ENCODE data around the gene KRTAP13-1.

The KRTAP13-1 gene

GRCh38 chr21:30395731-30396130, at the start of gene KRTAP13-1:
Gene KRTAP13-1 (plus strand): TSS chr21:30396031. CDS start chr21:30396087, 56 bp downstream.
- DNase-seq (ENCODE audit: low read depth): no peak

DNA sequence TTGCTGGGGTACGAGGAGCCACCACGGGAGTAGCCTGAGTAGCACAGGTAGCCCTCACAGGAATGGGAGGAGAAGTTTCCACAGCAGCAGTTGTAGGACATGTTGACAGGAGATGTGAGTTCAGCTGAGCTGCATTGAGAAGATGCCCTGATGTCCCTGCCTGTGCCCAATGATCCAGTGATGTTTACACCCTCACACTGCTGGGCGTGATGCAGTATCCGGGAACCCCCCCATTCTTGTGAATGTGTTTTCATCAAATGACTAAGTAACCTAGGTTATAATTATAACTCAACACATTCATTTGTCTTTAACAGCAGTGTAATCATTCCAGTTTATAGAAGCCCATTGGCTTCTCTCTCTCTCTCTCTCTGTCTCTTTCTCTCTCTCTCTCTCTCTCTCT, 47.3 kb upstream of the KRTAP13-1 start, which contains the start of gene KRTAP23-1:
Gene KRTAP23-1, minus strand, starts transcription at position 101 of the 400 bp plus-strand sequence. Its CDS starts 0 bp downstream, at position 101.
- DNase-seq (ENCODE audit: low read depth): no peak

GRCh38 chr21:30349572-30349971, 46.3 kb upstream of the KRTAP13-1 start:
- no peak for DNase-seq (ENCODE audit: low read depth)

- DNase-seq (ENCODE audit: low read depth): no peak
Measured at GRCh38 chr21:30351534-30351933, 44.3 kb upstream of the KRTAP13-1 start.

DNA sequence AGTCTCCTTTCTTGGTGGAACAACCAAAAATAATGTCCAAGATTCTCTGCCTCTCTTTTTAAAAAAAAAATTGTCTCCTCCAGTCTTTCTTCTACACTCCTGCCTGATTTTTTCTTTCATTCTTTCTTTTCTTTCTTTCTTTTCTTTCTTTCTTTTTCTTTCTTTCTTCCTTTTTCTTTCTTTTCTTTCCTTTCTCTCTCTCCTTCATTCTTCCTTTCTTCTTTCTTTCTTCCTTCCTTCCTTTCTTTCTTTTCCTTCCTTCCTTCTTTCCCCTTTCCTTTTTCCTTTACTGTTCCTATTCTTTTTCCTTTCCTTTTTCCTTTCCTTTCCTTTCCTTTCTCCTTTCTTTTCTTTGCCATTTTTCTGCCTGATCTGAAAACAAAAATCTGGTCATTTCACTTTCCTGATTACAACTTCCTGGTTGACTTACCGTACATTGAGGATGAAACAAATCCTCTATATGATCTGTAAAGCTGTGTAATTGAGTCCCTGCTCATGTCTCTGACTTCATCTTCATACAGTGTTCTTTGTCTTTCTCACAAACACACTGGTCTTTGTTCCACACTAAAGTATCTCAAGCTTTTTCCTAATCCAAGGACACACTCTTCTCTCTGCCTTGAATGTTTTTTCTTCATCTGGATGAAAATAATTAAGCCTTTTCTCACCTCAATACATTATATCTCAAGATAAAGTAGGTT, 41.4 kb upstream of the KRTAP13-1 start:
- no peak for DNase-seq (ENCODE audit: low read depth)

- no peak for DNase-seq (ENCODE audit: low read depth)
Measured at GRCh38 chr21:30355906-30356305, 39.9 kb upstream of the KRTAP13-1 start.

- no peak for DNase-seq (ENCODE audit: low read depth)
Measured at GRCh38 chr21:30372139-30372770, 23.6 kb upstream of the KRTAP13-1 start, which contains the start of gene KRTAP13-2. Gene KRTAP13-2 (minus strand): TSS chr21:30372271. CDS start chr21:30372213, 58 bp downstream.

DNA sequence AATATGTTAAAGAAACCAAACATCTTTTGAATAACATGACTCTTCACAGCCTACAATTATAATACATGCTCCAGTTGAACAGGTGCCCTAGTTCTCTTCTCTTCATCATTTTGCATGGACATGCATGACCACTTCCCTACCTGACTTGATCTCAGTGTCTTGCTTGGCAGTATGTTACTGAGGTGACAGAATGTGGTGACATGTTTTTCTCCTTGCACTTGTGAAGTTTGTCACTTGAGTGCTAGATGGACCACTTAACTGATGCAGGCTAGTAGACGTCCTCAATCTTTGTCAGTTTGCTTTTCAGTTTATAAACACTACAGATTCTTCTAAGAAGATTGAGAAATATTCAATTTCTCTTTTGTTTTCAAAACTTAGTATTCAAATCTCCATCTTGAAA, 13.6 kb upstream of the KRTAP13-1 start:
- no peak for DNase-seq (ENCODE audit: low read depth)

GRCh38 chr21:30391492-30392025, 4.3 kb upstream of the KRTAP13-1 start:
- DNase-seq (ENCODE audit: low read depth): no peak

DNA sequence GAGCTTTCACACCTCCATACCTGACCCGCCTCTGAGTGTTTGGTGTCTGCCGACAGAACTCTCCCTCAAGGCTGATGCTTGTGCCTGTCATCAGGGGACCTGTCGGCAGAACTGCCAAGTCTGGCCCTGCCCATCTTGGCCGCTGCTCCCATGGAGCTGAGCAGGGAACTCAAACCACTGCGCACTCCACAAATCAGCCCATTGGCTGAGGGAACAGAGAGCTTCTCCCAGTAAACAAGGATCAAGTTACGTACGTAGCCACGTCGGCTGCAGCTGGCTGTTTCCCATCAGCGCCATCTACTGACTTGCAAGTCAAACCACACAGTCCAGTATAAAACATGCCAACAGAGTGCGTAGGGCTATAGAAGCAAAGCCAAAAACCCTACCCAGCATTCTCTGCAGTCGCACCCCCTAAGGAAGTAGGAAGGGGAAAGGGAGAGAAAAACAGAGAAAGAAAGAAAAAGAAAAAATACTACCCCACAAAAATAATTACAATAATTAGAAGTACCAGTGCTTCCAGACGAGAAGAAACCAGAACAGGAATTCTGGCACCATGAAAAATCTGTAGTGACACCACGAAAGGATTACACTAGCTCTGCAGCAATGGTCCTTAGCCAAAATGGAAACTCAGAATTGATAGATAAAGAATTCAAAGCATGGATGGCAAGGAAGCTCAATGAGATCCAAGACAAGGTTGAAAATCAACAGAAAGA, 13.1 kb downstream of the KRTAP13-1 start:
- no peak for DNase-seq (ENCODE audit: low read depth)

- DNase-seq (ENCODE audit: low read depth): no peak
Measured at GRCh38 chr21:30415993-30416392, 20.2 kb downstream of the KRTAP13-1 start.

- DNase-seq (ENCODE audit: low read depth): no peak
Measured at GRCh38 chr21:30425826-30426225, 30.0 kb downstream of the KRTAP13-1 start, which contains the start of gene KRTAP13-3. Gene KRTAP13-3 (minus strand): TSS chr21:30425926. CDS start chr21:30425912, 14 bp downstream.

DNA sequence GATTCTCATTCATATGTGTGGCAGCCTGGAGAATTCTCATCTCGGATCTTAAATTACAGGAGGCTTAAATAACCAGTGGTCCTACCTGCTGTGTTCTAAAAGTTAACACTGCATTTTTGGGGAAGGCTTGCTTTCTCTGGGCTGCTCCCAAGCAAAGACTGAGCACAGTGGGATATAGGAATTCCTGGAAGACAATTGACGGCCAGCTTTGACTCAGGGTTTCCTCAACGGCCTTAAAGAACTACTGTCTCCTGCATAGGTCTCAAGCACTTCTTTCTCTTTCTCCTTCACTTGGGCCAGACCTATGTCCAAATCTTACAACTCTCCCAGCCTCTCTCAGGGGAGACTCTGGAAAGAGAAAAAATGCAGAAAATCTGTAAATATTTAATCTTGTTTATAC, 30.9 kb downstream of the KRTAP13-1 start:
- DNase-seq (ENCODE audit: low read depth): no peak

- DNase-seq (ENCODE audit: low read depth): no peak
Measured at GRCh38 chr21:30430170-30430655, 34.4 kb downstream of the KRTAP13-1 start, which contains the start of gene KRTAP13-4. Gene KRTAP13-4 (plus strand): TSS chr21:30430220. CDS start chr21:30430276, 56 bp downstream.

DNA sequence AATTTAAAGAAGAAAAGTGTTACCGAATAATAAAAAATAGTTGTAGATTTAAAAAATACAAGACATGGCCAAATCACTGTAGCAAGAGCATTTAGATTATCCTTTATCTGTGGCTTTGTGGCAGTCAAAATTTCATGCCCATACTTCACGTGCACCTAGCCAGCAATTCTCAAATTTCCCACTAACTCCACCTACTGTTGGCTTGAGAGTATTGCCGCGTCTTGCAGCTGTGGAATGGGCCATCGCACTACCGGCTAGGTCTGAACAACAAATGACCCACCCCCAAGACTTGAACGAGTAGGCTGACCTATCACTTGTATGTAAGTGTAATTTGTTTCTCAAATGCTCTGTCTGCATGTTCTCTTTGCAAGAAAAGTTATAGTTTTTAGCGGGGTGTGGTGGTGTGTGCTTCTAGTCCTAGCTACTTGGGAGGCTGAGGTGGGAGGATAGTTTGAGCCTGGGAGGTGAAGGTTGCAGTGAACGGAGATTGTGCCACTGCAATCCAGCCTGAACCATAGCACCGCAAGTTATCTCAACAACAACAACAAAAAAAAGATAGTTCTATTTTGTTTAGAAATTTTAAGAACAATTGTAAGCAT, 38.3 kb downstream of the KRTAP13-1 start:
- no peak for DNase-seq (ENCODE audit: low read depth)

- DNase-seq (ENCODE audit: low read depth): no peak
Measured at GRCh38 chr21:30437010-30437565, 41.3 kb downstream of the KRTAP13-1 start.

GRCh38 chr21:30439975-30440374, 44.1 kb downstream of the KRTAP13-1 start, which contains the start of gene KRTAP15-1:
Gene KRTAP15-1 (plus strand): TSS chr21:30440275. CDS start chr21:30440328, 53 bp downstream.
- DNase-seq (ENCODE audit: low read depth): no peak

DNA sequence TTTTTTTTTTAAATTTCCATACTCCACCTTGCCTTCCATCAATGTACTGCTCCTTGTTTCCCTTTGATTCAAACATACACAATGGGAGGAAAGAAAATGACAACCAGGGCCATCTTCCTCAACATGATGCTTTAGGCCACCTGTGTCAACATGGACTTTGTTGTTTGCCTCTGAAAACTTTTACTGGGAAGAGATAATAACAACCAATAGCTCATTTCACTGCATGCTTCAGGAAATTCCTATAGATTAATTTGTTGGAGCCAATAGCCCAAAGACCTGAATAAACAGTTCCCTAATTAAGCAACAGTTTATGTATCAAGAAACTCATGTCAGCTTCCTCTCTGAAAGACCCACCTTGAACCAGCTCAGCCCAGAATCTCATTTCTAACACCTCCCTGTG, 47.4 kb downstream of the KRTAP13-1 start:
- DNase-seq (ENCODE audit: low read depth): no peak

DNA sequence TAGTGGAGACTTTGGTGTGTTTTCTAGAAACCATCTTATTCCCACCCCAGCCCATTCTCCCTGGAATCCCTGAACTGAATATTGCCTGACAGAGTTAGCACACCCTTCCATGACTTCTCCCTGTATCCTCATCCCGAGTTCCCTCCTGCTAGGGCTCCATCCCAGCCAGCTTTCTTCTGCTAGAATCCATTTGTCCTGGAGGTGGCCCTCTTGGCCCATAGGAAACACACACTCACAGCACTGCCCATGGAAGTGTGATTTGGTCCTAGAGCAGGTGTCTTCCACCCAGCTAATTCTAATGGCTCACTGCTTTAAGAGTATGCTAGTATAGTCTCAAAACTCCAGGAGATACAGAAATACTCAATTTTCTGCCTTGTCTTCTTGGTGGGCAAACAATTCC, 48.4 kb downstream of the KRTAP13-1 start:
- DNase-seq (ENCODE audit: low read depth): no peak

Data from stimulated activated CD8-positive, alpha-beta memory T cell treated with anti-CD3 and anti-CD28 coated beads, Interleukin-12 subunit alpha, Interleukin-12 subunit beta, amount 100 ng/mL, for 1 hour (primary cell).